Loucy (cell line): Measurements from ENCODE around the gene RIPOR3.

Experiments
- EZH2phosphoT487 ChIP-seq: fragments of 200-600 bp; IDR thresholded peaks from 2 replicates; pipeline ENCODE4 v1.6.1; 2018; ENCODE audit warnings: antibody characterized with exemption, mild to moderate bottlenecking, moderate library complexity, borderline replicate concordance
- TF ChIP-seq, protein P1 (sequence below): fragments of 200-600 bp; sonication (generic); conservative IDR thresholded peaks from 2 replicates; pipeline ENCODE4 v1.5.1; 2014; ENCODE audit warnings: mild to moderate bottlenecking, antibody characterized with exemption, low read length

GRCh38 chr20:50607436-50607835, 83.9 kb downstream of the RIPOR3 start:
- TF ChIP-seq, protein P1, sequence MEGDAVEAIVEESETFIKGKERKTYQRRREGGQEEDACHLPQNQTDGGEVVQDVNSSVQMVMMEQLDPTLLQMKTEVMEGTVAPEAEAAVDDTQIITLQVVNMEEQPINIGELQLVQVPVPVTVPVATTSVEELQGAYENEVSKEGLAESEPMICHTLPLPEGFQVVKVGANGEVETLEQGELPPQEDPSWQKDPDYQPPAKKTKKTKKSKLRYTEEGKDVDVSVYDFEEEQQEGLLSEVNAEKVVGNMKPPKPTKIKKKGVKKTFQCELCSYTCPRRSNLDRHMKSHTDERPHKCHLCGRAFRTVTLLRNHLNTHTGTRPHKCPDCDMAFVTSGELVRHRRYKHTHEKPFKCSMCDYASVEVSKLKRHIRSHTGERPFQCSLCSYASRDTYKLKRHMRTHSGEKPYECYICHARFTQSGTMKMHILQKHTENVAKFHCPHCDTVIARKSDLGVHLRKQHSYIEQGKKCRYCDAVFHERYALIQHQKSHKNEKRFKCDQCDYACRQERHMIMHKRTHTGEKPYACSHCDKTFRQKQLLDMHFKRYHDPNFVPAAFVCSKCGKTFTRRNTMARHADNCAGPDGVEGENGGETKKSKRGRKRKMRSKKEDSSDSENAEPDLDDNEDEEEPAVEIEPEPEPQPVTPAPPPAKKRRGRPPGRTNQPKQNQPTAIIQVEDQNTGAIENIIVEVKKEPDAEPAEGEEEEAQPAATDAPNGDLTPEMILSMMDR, result no peak
- no peak for TF ChIP-seq EZH2phosphoT487
